Hepatocyte (in vitro differentiated cells): ENCODE measurements around the gene KRTAP5-6. TPM values are rescaled to one million over a fixed set of nuclear protein-coding genes. Genes with fewer than 3 reads are reported as not detected.

ENCODE experiments used
- DNase-seq: peaks from one replicate; pipeline ENCODE4 v3.0.0-alpha.2; 2016; ENCODE audit warnings: low spot score
- H2AFZ ChIP-seq: fragments of 200-600 bp; sonication (generic); 2 replicates; pipeline ENCODE4 v1.6.0; 2016; ENCODE audit warnings: antibody characterized with exemption, mild to moderate bottlenecking
- H3K27ac ChIP-seq: fragments of 200-600 bp; sonication (generic); 2 replicates; pipeline ENCODE4 v1.5.1; 2016; ENCODE audit warnings: mild to moderate bottlenecking
- H3K27me3 ChIP-seq: fragments of 200-600 bp; sonication (generic); 2 replicates; pipeline ENCODE4 v1.6.1; 2016
- H3K36me3 ChIP-seq: fragments of 200-600 bp; sonication (generic); replicated peaks from 2 replicates; pipeline ENCODE4 v1.5.1; 2016; ENCODE audit warnings: low read depth; ENCODE audit not compliant: insufficient read depth
- H3K4me1 ChIP-seq: fragments of 200-600 bp; sonication (generic); 2 replicates; pipeline ENCODE4 v1.5.1; 2016; ENCODE audit warnings: mild to moderate bottlenecking, moderate library complexity; ENCODE audit not compliant: insufficient read depth
- H3K4me2 ChIP-seq: fragments of 200-600 bp; sonication (generic); 2 replicates; pipeline ENCODE4 v1.6.0; 2016
- H3K4me3 ChIP-seq: fragments of 200-600 bp; sonication (generic); 2 replicates; pipeline ENCODE4 v1.5.1; 2016; ENCODE audit warnings: mild to moderate bottlenecking
- H3K79me2 ChIP-seq: fragments of 200-600 bp; sonication (generic); 2 replicates; pipeline ENCODE4 v1.6.0; 2017; ENCODE audit warnings: mild to moderate bottlenecking
- H3K9me2 ChIP-seq: fragments of 200-600 bp; sonication (generic); replicated peaks from 2 replicates; pipeline ENCODE4 v1.6.0; 2017; ENCODE audit warnings: mild to moderate bottlenecking; ENCODE audit not compliant: insufficient read depth
- H3K9me3 ChIP-seq: fragments of 200-600 bp; sonication (generic); 2 replicates; pipeline ENCODE4 v1.5.1; 2016; ENCODE audit warnings: low read depth, mild to moderate bottlenecking
- H4K20me1 ChIP-seq: fragments of 200-600 bp; sonication (generic); 2 replicates; pipeline ENCODE4 v1.6.0; 2016; ENCODE audit warnings: mild to moderate bottlenecking; ENCODE audit not compliant: insufficient read depth, poor library complexity, severe bottlenecking
- EZH2 ChIP-seq: fragments of 200-600 bp; sonication (generic); IDR thresholded peaks from 2 replicates; pipeline ENCODE4 v1.6.1; 2016; ENCODE audit warnings: antibody characterized with exemption, mild to moderate bottlenecking, borderline replicate concordance
- EZH2phosphoT487 ChIP-seq: fragments of 200-600 bp; sonication (generic); IDR thresholded peaks from one replicate; pipeline ENCODE4 v1.6.1; 2018; ENCODE audit warnings: antibody characterized with exemption, mild to moderate bottlenecking, low read depth, moderate library complexity; ENCODE audit not compliant: unreplicated experiment, severe bottlenecking
- WGBS: methylation state at CpG from one replicate; pipeline ENCODE4 v1.1.6; 2016; ENCODE audit warnings: low lambda C conversion rate; ENCODE audit errors: missing lambda C conversion rate; 5-methylcytosine and 5-hydroxymethylcytosine counted together
- polyA plus RNA-seq: library from polyadenylated mRNA; unstranded; fragments of >200 nt; fragmentation: Nextera tagmentation; extraction: Ambion mirVana; gene quantifications from 2 replicates; pipeline ENCODE4 v1.2.1, GENCODE V29; 2016
- total RNA-seq: library from RNA; depleted of rRNA; stranded (reverse); fragments of >200 nt; gene quantifications from 2 replicates; pipeline ENCODE4 v1.2.3, GENCODE V29; 2014
- TF ChIP-seq, protein P1 (sequence below): fragments of 200-600 bp; sonication (generic); IDR thresholded peaks from 2 replicates; pipeline ENCODE4 v1.5.1; 2016; ENCODE audit warnings: antibody characterized with exemption, mild to moderate bottlenecking; ENCODE audit not compliant: poor library complexity

The KRTAP5-6 gene
- total and polyA plus RNA-seq, 2 experiments from 2014 or later, result not detected

- no peak for DNase-seq
- no peak overlapping the region for H3K27ac ChIP-seq
- H3K36me3 ChIP-seq, result no peaks in the 10 kb centered on the region
- H3K4me2 ChIP-seq, result no peak overlapping the region
- 89% methylated on average over 5 of the region's 5 CpGs for WGBS
- H3K4me1 ChIP-seq, result no peaks in the 10 kb centered on the region
- no peaks in the 10 kb centered on the region for H3K79me2 ChIP-seq
- H3K9me2 ChIP-seq, result no peaks in the 10 kb centered on the region
- H3K4me3 ChIP-seq, result no peak overlapping the region
- TF ChIP-seq, protein P1, sequence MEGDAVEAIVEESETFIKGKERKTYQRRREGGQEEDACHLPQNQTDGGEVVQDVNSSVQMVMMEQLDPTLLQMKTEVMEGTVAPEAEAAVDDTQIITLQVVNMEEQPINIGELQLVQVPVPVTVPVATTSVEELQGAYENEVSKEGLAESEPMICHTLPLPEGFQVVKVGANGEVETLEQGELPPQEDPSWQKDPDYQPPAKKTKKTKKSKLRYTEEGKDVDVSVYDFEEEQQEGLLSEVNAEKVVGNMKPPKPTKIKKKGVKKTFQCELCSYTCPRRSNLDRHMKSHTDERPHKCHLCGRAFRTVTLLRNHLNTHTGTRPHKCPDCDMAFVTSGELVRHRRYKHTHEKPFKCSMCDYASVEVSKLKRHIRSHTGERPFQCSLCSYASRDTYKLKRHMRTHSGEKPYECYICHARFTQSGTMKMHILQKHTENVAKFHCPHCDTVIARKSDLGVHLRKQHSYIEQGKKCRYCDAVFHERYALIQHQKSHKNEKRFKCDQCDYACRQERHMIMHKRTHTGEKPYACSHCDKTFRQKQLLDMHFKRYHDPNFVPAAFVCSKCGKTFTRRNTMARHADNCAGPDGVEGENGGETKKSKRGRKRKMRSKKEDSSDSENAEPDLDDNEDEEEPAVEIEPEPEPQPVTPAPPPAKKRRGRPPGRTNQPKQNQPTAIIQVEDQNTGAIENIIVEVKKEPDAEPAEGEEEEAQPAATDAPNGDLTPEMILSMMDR, result no peak
- TF ChIP-seq EZH2, result no peak
- TF ChIP-seq EZH2phosphoT487, result no peak
- H4K20me1 ChIP-seq, result no peaks in the 10 kb centered on the region
- H3K27me3 ChIP-seq, result no peaks in the 10 kb centered on the region
- no peaks in the 10 kb centered on the region for H3K9me3 ChIP-seq
- no peak overlapping the region for H2AFZ ChIP-seq
Observed at GRCh38 chr11:1699771-1700170, 2.8 kb downstream of the KRTAP5-6 start.

DNA sequence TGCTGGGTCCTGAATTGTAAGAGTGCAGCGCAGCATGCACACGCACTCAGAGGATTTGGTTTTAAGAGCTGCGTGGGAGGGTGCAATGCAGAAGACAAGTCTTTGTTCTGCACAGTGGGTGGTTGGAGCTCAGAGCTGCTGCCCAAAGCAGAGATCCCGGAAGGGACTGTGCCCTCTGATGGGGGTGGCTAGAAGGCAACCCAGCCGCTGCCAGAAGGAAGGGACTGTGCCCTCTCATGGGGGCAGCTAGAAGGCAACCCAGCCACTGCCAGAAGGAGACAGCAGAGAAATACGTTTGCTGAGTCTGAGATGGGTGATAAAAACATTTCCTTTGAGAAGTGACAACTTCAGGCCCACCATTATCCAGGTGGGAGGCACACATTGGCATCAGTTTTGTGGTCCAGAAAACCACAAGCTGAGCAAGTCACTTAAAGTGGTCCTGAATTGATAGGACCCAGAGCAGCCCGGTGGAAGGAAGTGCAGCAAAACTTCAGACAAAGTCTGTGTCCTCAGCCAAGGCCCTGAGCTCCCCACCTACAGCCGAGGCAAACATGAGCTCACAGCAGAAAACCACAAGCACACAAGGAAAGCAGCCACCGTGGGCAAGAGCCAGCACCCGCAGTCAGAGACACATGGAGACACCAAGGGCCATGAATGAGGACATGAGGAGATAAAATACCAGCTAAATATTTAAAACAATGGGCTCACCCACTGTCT, 4.3 kb downstream of the KRTAP5-6 start:
- no peaks in the 10 kb centered on the region for H3K9me2 ChIP-seq
- TF ChIP-seq EZH2phosphoT487, result no peak
- TF ChIP-seq, protein P1, result no peak
- TF ChIP-seq EZH2, result no peak

DNA sequence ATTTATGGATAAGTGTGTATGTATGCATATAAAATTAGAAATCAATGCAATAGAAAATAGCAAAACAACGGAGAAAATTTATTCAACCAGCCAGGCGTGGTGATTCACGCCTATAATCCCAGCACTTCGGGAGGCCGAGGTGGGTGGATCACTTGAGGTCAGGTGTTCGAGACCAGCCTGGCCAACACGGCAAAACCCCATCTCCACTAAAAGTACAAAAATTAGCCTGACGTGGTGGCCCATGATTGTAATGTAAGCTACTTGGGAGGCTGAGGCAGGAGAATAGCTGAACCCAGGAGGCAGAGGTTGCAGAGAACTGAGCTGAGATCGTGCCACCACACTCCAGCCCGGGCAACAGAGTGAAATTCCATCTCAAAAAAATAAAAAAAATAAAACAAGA, 5.5 kb downstream of the KRTAP5-6 start:
- H2AFZ ChIP-seq, result no peak overlapping the region
- H3K27ac ChIP-seq, result no peak overlapping the region
- H3K4me1 ChIP-seq, result peaks cover 7% of the 10 kb centered on the region
- no peaks in the 10 kb centered on the region for H3K9me2 ChIP-seq
- no peak for DNase-seq
- H4K20me1 ChIP-seq, result no peaks in the 10 kb centered on the region
- TF ChIP-seq EZH2phosphoT487 (no peak), EZH2 (no peak)
- TF ChIP-seq, protein P1, result no peak
- no peak overlapping the region for H3K4me2 ChIP-seq
- H3K9me3 ChIP-seq, result no peaks in the 10 kb centered on the region
- WGBS, result 90% methylated on average over 10 of the region's 10 CpGs
- H3K79me2 ChIP-seq, result no peaks in the 10 kb centered on the region
- no peak overlapping the region for H3K4me3 ChIP-seq
- no peaks in the 10 kb centered on the region for H3K27me3 ChIP-seq
- no peaks in the 10 kb centered on the region for H3K36me3 ChIP-seq

More for the DNA sequence above, 4.3 kb downstream of the KRTAP5-6 start:
- H3K27me3 ChIP-seq, result no peaks in the 10 kb centered on the region
- WGBS, result 67% methylated on average over 10 of the region's 10 CpGs
- H3K4me1 ChIP-seq, result peaks cover 5% of the 10 kb centered on the region
- H3K36me3 ChIP-seq, result no peaks in the 10 kb centered on the region
- no peaks in the 10 kb centered on the region for H3K9me3 ChIP-seq
- DNase-seq, result no peak
- H3K79me2 ChIP-seq, result no peaks in the 10 kb centered on the region
- no peak overlapping the region for H3K4me2 ChIP-seq
- H3K27ac ChIP-seq, result no peak overlapping the region
- H4K20me1 ChIP-seq, result no peaks in the 10 kb centered on the region
- no peak overlapping the region for H2AFZ ChIP-seq
- H3K4me3 ChIP-seq, result no peak overlapping the region
